H9 (cell line): ENCODE results near the gene CCDC57. TPM values are rescaled to one million over a fixed set of nuclear protein-coding genes. Genes with fewer than 3 reads are reported as not detected.

Experiments
- DNase-seq: peaks from one replicate; pipeline ENCODE4 v3.0.0-alpha.2; 2017
- H2AFZ ChIP-seq: one replicate; pipeline ENCODE4 v1.6.1; 2013; ENCODE audit warnings: mild to moderate bottlenecking, low read length, control low read depth, moderate library complexity
- H2AK5ac ChIP-seq: 2 replicates; pipeline ENCODE4 v1.6.1; 2013; ENCODE audit warnings: low read length, control low read depth, mixed read lengths; ENCODE audit not compliant: insufficient read length
- H2BK120ac ChIP-seq: one replicate; pipeline ENCODE4 v1.6.1; 2013; ENCODE audit warnings: low read depth, mild to moderate bottlenecking, low read length, control low read depth, inconsistent platforms; ENCODE audit not compliant: poor library complexity, severe bottlenecking
- H2BK12ac ChIP-seq: 2 replicates; pipeline ENCODE4 v1.6.1; 2013; ENCODE audit warnings: low read length, control low read depth, mixed read lengths, low read depth; ENCODE audit not compliant: insufficient read length
- H2BK15ac ChIP-seq: 2 replicates; pipeline ENCODE4 v1.6.1; 2013; ENCODE audit warnings: low read depth, low read length, control low read depth
- H2BK20ac ChIP-seq: one replicate; pipeline ENCODE4 v1.6.1; 2013; ENCODE audit warnings: low read depth, mild to moderate bottlenecking, low read length, control low read depth, inconsistent platforms; ENCODE audit not compliant: poor library complexity, severe bottlenecking
- H2BK5ac ChIP-seq: 2 replicates; pipeline ENCODE4 v1.6.1; 2013; ENCODE audit warnings: low read length, control low read depth, mixed read lengths; ENCODE audit not compliant: insufficient read length
- H3K14ac ChIP-seq: 2 replicates; pipeline ENCODE4 v1.6.1; 2013; ENCODE audit warnings: low read length, control low read depth; ENCODE audit not compliant: insufficient read depth
- H3K18ac ChIP-seq: 2 replicates; pipeline ENCODE4 v1.6.1; 2013; ENCODE audit warnings: low read depth, mild to moderate bottlenecking, mixed read lengths, low read length, control low read depth; ENCODE audit not compliant: insufficient read length
- H3K23ac ChIP-seq: 2 replicates; pipeline ENCODE4 v1.6.1; 2013; ENCODE audit warnings: low read length, control low read depth, mixed read lengths, low read depth; ENCODE audit not compliant: insufficient read length
- H3K23me2 ChIP-seq: 2 replicates; pipeline ENCODE4 v1.6.1; 2013; ENCODE audit warnings: low read depth, mild to moderate bottlenecking, mixed read lengths, low read length, control low read depth; ENCODE audit not compliant: insufficient read length, poor library complexity, severe bottlenecking
- H3K27ac ChIP-seq: 2 replicates; pipeline ENCODE4 v1.5.1; 2013; ENCODE audit warnings: low read length, control low read depth, mixed read lengths, low read depth; ENCODE audit not compliant: insufficient read length
- H3K27me3 ChIP-seq: 2 replicates; pipeline ENCODE4 v1.6.1; 2013; ENCODE audit warnings: low read length, control low read depth, inconsistent platforms; ENCODE audit not compliant: insufficient read depth
- H3K4ac ChIP-seq: 2 replicates; pipeline ENCODE4 v1.6.1; 2013; ENCODE audit warnings: low read depth, mild to moderate bottlenecking, control low read depth, inconsistent platforms, low read length, moderate library complexity
- H3K4me1 ChIP-seq: 2 replicates; pipeline ENCODE4 v1.6.1; 2013; ENCODE audit warnings: low read length, control low read depth, inconsistent platforms; ENCODE audit not compliant: insufficient read depth
- H3K4me2 ChIP-seq: 2 replicates; pipeline ENCODE4 v1.6.1; 2013; ENCODE audit warnings: low read length, control low read depth, mixed read lengths; ENCODE audit not compliant: insufficient read length, insufficient read depth
- H3K56ac ChIP-seq: 2 replicates; pipeline ENCODE4 v1.6.1; 2013; ENCODE audit warnings: low read depth, mild to moderate bottlenecking, mixed read lengths, low read length, control low read depth; ENCODE audit not compliant: insufficient read length
- H3K79me1 ChIP-seq: 2 replicates; pipeline ENCODE4 v1.6.1; 2013; ENCODE audit warnings: low read depth, mild to moderate bottlenecking, moderate library complexity, low read length, control low read depth, inconsistent platforms; ENCODE audit not compliant: insufficient read depth, poor library complexity, severe bottlenecking
- H3K79me2 ChIP-seq: 2 replicates; pipeline ENCODE4 v1.6.1; 2013; ENCODE audit warnings: low read length, control low read depth, inconsistent platforms; ENCODE audit not compliant: insufficient read depth
- H3K9ac ChIP-seq: 2 replicates; pipeline ENCODE4 v1.6.1; 2013; ENCODE audit warnings: low read length, control low read depth, mixed read lengths; ENCODE audit not compliant: insufficient read length; ENCODE audit errors: extremely low read depth
- H3K9me3 ChIP-seq: one replicate; pipeline ENCODE4 v1.6.1; 2013; ENCODE audit warnings: low read depth, low read length, inconsistent platforms; ENCODE audit not compliant: control insufficient read depth
- H3T11ph ChIP-seq: one replicate; pipeline ENCODE4 v1.6.1; 2013; ENCODE audit warnings: mild to moderate bottlenecking, low read length, control low read depth, inconsistent platforms
- H4K20me1 ChIP-seq: one replicate; pipeline ENCODE4 v1.6.1; 2013; ENCODE audit not compliant: control insufficient read depth, insufficient read length, insufficient read depth
- H4K5ac ChIP-seq: 2 replicates; pipeline ENCODE4 v1.6.1; 2013; ENCODE audit warnings: low read depth, mild to moderate bottlenecking, mixed read lengths, low read length, control low read depth; ENCODE audit not compliant: insufficient read length
- H4K8ac ChIP-seq: replicated peaks from 2 replicates; pipeline ENCODE4 v1.6.1; 2013; ENCODE audit warnings: low read length, control low read depth, mixed read lengths, low read depth; ENCODE audit not compliant: insufficient read length
- H4K91ac ChIP-seq: 2 replicates; pipeline ENCODE4 v1.6.1; 2013; ENCODE audit warnings: low read depth, mild to moderate bottlenecking, moderate library complexity, mixed read lengths, low read length, control low read depth; ENCODE audit not compliant: insufficient read length
- H3K27ac Mint-ChIP-seq, 3 experiments: 2 replicates in 2 of 3; 3 replicates in 1 of 3; pipeline ENCODE4 v1.8.0; 2020 to 2021; ENCODE audit warnings: mixed read lengths in 3 of 3, mild to moderate bottlenecking in 1 of 3, moderate library complexity in 1 of 3
- H3K27me3 Mint-ChIP-seq: 2 replicates; pipeline ENCODE4 v1.8.0; 2021; ENCODE audit warnings: low read depth, mild to moderate bottlenecking, moderate library complexity, mixed read lengths
- H3K36me3 Mint-ChIP-seq, 3 experiments: 2 replicates in 2 of 3; 3 replicates in 1 of 3; pipeline ENCODE4 v1.8.0; 2020 to 2021; ENCODE audit warnings: low read depth in 3 of 3, mixed read lengths in 3 of 3; ENCODE audit not compliant: insufficient read depth in 1 of 3
- H3K4me1 Mint-ChIP-seq, 2 experiments: 2 replicates each; pipeline ENCODE4 v1.8.0; 2020; ENCODE audit warnings: mixed read lengths in 2 of 2
- H3K4me3 Mint-ChIP-seq, 2 experiments: 2 replicates in 1 of 2; 3 replicates in 1 of 2; pipeline ENCODE4 v1.8.0; 2020 to 2021; ENCODE audit warnings: mild to moderate bottlenecking in 2 of 2, mixed read lengths in 2 of 2, moderate library complexity in 1 of 2
- H3K9me3 Mint-ChIP-seq, 2 experiments: 2 replicates in 1 of 2; 3 replicates in 1 of 2; pipeline ENCODE4 v1.8.0; 2020; ENCODE audit warnings: mild to moderate bottlenecking in 2 of 2, mixed read lengths in 2 of 2, moderate library complexity in 1 of 2
- CTCF ChIP-seq: fragments of 200-600 bp; sonication (generic); conservative IDR thresholded peaks from 3 replicates; pipeline ENCODE4 v1.8.0; 2021; ENCODE audit warnings: antibody characterized with exemption, mild to moderate bottlenecking
- WGBS: extraction: QIAGEN DNeasy Blood & Tissue Kit; methylation state at CpG from one replicate; pipeline ENCODE4 v1.1.7; 2013; ENCODE audit warnings: missing lambda C conversion rate, low lambda C conversion rate, mixed read lengths; ENCODE audit not compliant: insufficient read length; ENCODE audit errors: extremely low coverage; 5-methylcytosine and 5-hydroxymethylcytosine counted together
- total RNA-seq: library from RNA; stranded (reverse); gene quantifications from 2 replicates; pipeline ENCODE4 v1.2.1, GENCODE V29; 2021

Gene CCDC57
- total RNA-seq, 1 experiment from 2014 or later = 11.0 TPM

DNA sequence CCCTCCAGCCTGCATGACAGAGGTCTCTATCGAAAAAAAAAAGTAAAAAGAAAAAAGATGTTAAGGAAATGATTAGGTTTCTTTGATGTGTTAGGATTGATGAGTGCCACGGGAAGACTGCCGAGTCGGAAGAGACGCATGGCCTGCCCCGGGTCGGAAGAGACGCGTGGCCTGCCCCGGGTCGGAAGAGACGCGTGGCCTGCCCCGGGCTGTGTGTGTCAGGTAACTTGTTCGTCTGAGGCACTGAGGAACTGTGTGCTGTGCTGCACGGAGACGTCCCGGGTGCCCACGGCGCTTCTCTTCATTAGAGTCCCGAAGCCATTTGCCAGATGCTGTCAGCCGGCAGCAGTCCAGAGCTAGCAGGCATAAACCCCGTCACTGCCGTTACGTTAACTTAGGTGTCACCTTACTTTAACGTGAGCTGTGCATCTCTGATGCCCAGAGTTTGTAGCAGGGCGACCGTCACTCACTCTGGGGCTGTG lies 74.1 kb downstream of the CCDC57 start:
- Histone ChIP-seq H3K27me3 (no peaks in the 10 kb centered on the region), H3K4me2 (no peak overlapping the region), H3K23me2 (no peaks in the 10 kb centered on the region), H4K91ac (no peak overlapping the region), H2BK12ac (no peak overlapping the region), H3T11ph (no peak overlapping the region), H3K56ac (no peak overlapping the region), H2BK15ac (no peak overlapping the region), H3K79me2 (no peaks in the 10 kb centered on the region), H2BK120ac (no peak overlapping the region), H3K23ac (no peak overlapping the region), H3K14ac (no peak overlapping the region), H4K8ac (no peak overlapping the region), H4K20me1 (no peaks in the 10 kb centered on the region), H3K4ac (no peak overlapping the region), H2AFZ (no peak overlapping the region), H3K9ac (no peak overlapping the region), H3K4me1 (no peaks in the 10 kb centered on the region), H4K5ac (no peak overlapping the region), H2AK5ac (no peak overlapping the region), H3K79me1 (no peaks in the 10 kb centered on the region), H2BK5ac (no peak overlapping the region), H3K18ac (no peak overlapping the region), H2BK20ac (no peak overlapping the region), H3K9me3 (no peaks in the 10 kb centered on the region), H3K27ac (no peak overlapping the region)
- no peak overlapping the region for H3K27ac Mint-ChIP-seq
- H3K27me3 Mint-ChIP-seq = peaks cover 51% of the 10 kb centered on the region
- no peaks in the 10 kb centered on the region; a peak in 1 of 4 replicates for H3K4me1 Mint-ChIP-seq
- no peak for TF ChIP-seq CTCF
- peaks cover 0 to 2% (median 0%) of the 10 kb centered on the region in 3 experiments; a peak in 1 of 7 replicates for H3K36me3 Mint-ChIP-seq
- DNase-seq = no peak
- no peak overlapping the region for H3K4me3 Mint-ChIP-seq
- WGBS = no CpG with 5 or more reads among the region's 28 CpGs
- H3K9me3 Mint-ChIP-seq = no peaks in the 10 kb centered on the region
